Stomach (tissue), 9 donors: Measurements from ENCODE around the gene NDNF. TPM values are rescaled to one million over a fixed set of nuclear protein-coding genes. Genes with fewer than 3 reads are reported as not detected.

ENCODE experiments used
- DNase-seq, 2 donors: peaks; one replicate each; pipeline versions ENCODE4 v3.0.0 to v3.0.0-alpha.2; 2013 to 2019
- H3K27ac ChIP-seq, 5 donors: fragments of 200-600 bp in 4 of 5; sonication (generic) in 4 of 5; one replicate each; pipeline ENCODE4 v1.5.1; 2013 to 2019; ENCODE audit warnings: mild to moderate bottlenecking in 1 of 5, moderate library complexity in 1 of 5
- H3K27me3 ChIP-seq, 3 donors: fragments of 200-600 bp; sonication (generic); one replicate each; pipeline ENCODE4 v1.5.1; 2017 to 2019; ENCODE audit warnings: mixed run types in 1 of 3
- H3K36me3 ChIP-seq, 4 donors: fragments of 200-600 bp; sonication (generic); 1 replicate in 3 of 4; 2 replicates in 1 of 4; pipeline ENCODE4 v1.5.1; 2016 to 2019
- H3K4me1 ChIP-seq, 4 donors: fragments of 200-600 bp; sonication (generic); one replicate each; pipeline ENCODE4 v1.5.1; 2016 to 2019
- H3K4me3 ChIP-seq, 4 donors: fragments of 200-600 bp; sonication (generic) in 3 of 4; one replicate each; pipeline ENCODE4 v1.5.1; 2016 to 2019; ENCODE audit warnings: mild to moderate bottlenecking in 1 of 4
- H3K9me3 ChIP-seq, 4 donors: fragments of 200-600 bp; sonication (generic); one replicate each; pipeline ENCODE4 v1.5.1; 2016 to 2019
- CTCF ChIP-seq, 7 experiments: fragments of 450-650 bp in 4 of 7; fragments of 200-600 bp in 3 of 7; sonication (generic) in 3 of 7; IDR thresholded peaks; one replicate each; pipeline ENCODE4 v1.5.1; 2016 to 2019; ENCODE audit warnings: antibody characterized with exemption in 7 of 7, control low read depth in 2 of 7, mild to moderate bottlenecking in 1 of 7
- EP300 ChIP-seq: sonication (generic); formaldehyde crosslinking; IDR thresholded peaks from one replicate; pipeline ENCODE4 v1.6.1; 2017; ENCODE audit warnings: antibody characterized with exemption
- POLR2A ChIP-seq, 4 donors: fragments of 450-650 bp; IDR thresholded peaks; one replicate each; pipeline ENCODE4 v1.6.1; 2016; ENCODE audit warnings: antibody characterized with exemption in 4 of 4, control low read depth in 2 of 4, mild to moderate bottlenecking in 1 of 4, moderate library complexity in 1 of 4
- POLR2AphosphoS5 ChIP-seq, 3 donors: sonication (generic); formaldehyde crosslinking; IDR thresholded peaks; one replicate each; pipeline ENCODE4 v1.6.1; 2016; ENCODE audit warnings: antibody characterized with exemption in 3 of 3
- WGBS, 5 donors: extraction: QIAGEN DNeasy Blood & Tissue Kit in 3 of 5; methylation state at CpG; one replicate each; pipeline versions ENCODE4 v1.1.5 to v1.1.7; 2013 to 2018; 5-methylcytosine and 5-hydroxymethylcytosine counted together
- intact Hi-C: fragments of 100-400 bp; cut with DNase I; formaldehyde crosslinking; loops from one replicate; pipeline ENCODE4 v1.15.1; 2023; ENCODE audit warnings: low total_unique reads
- polyA plus RNA-seq, 3 donors: library from polyadenylated mRNA; stranded (reverse); fragments of 200-250 nt; gene quantifications; one replicate each; pipeline ENCODE4 v1.2.3, GENCODE V29; 2013
- total RNA-seq, 5 donors: library from RNA; depleted of rRNA; stranded (reverse); fragments of >200 nt; gene quantifications; one replicate each; pipeline versions ENCODE4 v1.1.0 to v1.2.3, GENCODE V29; 2014 to 2016
- donor health status: healthy with polysubstance abuse.
- donor health status: Bipolar disorder and iron deficiency.
- donor health status: healthy.

Gene NDNF
- total and polyA plus RNA-seq, 8 donors = 0.68 to 8.1 (median 3.0) TPM

GRCh38 chr4:121062521-121062920 lies 9.8 kb downstream of the NDNF start:
- TF ChIP-seq CTCF (IDR thresholded peaks at IDR 0.05) (no peak), POLR2AphosphoS5 (IDR thresholded peaks at IDR 0.05) (no peak), EP300 (no peak), POLR2A (IDR thresholded peaks at IDR 0.05) (no peak)
- intact Hi-C loops = no loop called here
- peaks cover 0 to 6% (median 5%) of the 10 kb centered on the region in 3 donors for H3K27me3 ChIP-seq
- H3K4me1 ChIP-seq = no peaks in the 10 kb centered on the region
- no peaks in the 10 kb centered on the region for H3K36me3 ChIP-seq
- no peak overlapping the region for H3K4me3 ChIP-seq
- no peaks in the 10 kb centered on the region for H3K9me3 ChIP-seq
- WGBS, 5 donors = 15 to 30% (median 20%) methylated on average over 5 of the region's 5 CpGs
- DNase-seq = no peak
- no peak overlapping the region for H3K27ac ChIP-seq

- no peaks in the 10 kb centered on the region for H3K4me1 ChIP-seq
- TF ChIP-seq EP300 (no peak), POLR2AphosphoS5 (IDR thresholded peaks at IDR 0.05) (no peak)
- H3K9me3 ChIP-seq = no peaks in the 10 kb centered on the region
- intact Hi-C loops = no loop called here
- no peak overlapping the region for H3K4me3 ChIP-seq
- H3K27me3 ChIP-seq = peaks cover 0 to 6% (median 5%) of the 10 kb centered on the region in 3 donors
- no peaks in the 10 kb centered on the region for H3K36me3 ChIP-seq
- WGBS, 5 donors = 28 to 60% (median 48%) methylated on average over 3 of the region's 3 CpGs
- no peak overlapping the region for H3K27ac ChIP-seq
- no peak for DNase-seq
Observed at GRCh38 chr4:121061861-121062260, 10.5 kb downstream of the NDNF start.

- WGBS, 5 donors = 78 to 84% (median 83%) methylated on average over 12 of the region's 12 CpGs
Observed at GRCh38 chr4:121061215-121061614, 11.1 kb downstream of the NDNF start.

GRCh38 chr4:121057466-121057922 lies 14.8 kb downstream of the NDNF start:
- no peaks in the 10 kb centered on the region for H3K4me1 ChIP-seq
- H3K27me3 ChIP-seq = no peaks in the 10 kb centered on the region
- H3K27ac ChIP-seq = no peak overlapping the region
- intact Hi-C loops = no loop called here
- no peaks in the 10 kb centered on the region for H3K9me3 ChIP-seq
- no peak overlapping the region for H3K4me3 ChIP-seq
- peak in 1 of 2 donors; percentile 5 for DNase-seq
- no peak for TF ChIP-seq POLR2AphosphoS5 (IDR thresholded peaks at IDR 0.05)
- TF ChIP-seq EP300 = no peak
- no peak for TF ChIP-seq CTCF (IDR thresholded peaks at IDR 0.05)
- TF ChIP-seq POLR2A (IDR thresholded peaks at IDR 0.05) = no peak
- H3K36me3 ChIP-seq = no peaks in the 10 kb centered on the region
- WGBS, 5 donors = 36 to 49% (median 37%) methylated on average over 9 of the region's 9 CpGs

More at GRCh38 chr4:121061215-121061614, 11.1 kb downstream of the NDNF start:
- no peaks in the 10 kb centered on the region for H3K9me3 ChIP-seq
- no peak overlapping the region for H3K27ac ChIP-seq
- H3K27me3 ChIP-seq = peaks cover 0 to 6% (median 5%) of the 10 kb centered on the region in 3 donors
- no peak overlapping the region for H3K4me3 ChIP-seq
- H3K36me3 ChIP-seq = no peaks in the 10 kb centered on the region
- intact Hi-C loops = no loop called here
- H3K4me1 ChIP-seq = no peaks in the 10 kb centered on the region
- no peak for DNase-seq
- no peak for TF ChIP-seq POLR2AphosphoS5 (IDR thresholded peaks at IDR 0.05)
- TF ChIP-seq EP300 = no peak
- no peak for TF ChIP-seq POLR2A (IDR thresholded peaks at IDR 0.05)
- no peak for TF ChIP-seq CTCF (IDR thresholded peaks at IDR 0.05)

GRCh38 chr4:121056066-121056465 lies 16.3 kb downstream of the NDNF start:
- Histone ChIP-seq H3K4me3 (no peak overlapping the region), H3K9me3 (no peaks in the 10 kb centered on the region), H3K27ac (no peak overlapping the region), H3K4me1 (no peaks in the 10 kb centered on the region), H3K36me3 (no peaks in the 10 kb centered on the region), H3K27me3 (no peaks in the 10 kb centered on the region)
- TF ChIP-seq POLR2AphosphoS5 (IDR thresholded peaks at IDR 0.05) (no peak), POLR2A (IDR thresholded peaks at IDR 0.05) (no peak), CTCF (IDR thresholded peaks at IDR 0.05) (no peak), EP300 (no peak)
- intact Hi-C loops = no loop called here
- WGBS, 5 donors = 84 to 94% (median 91%) methylated on average over 3 of the region's 3 CpGs
- no peak for DNase-seq
